Right forelimb (tissue), 1 donor: ENCODE data around the gene TLK2.
A peak's percentile ranks its signal among the peaks of the same experiment; 100 is the strongest.

ENCODE experiments used
- DNase-seq: peaks from one replicate; pipeline ENCODE4 v3.0.0-alpha.2; 2018

TLK2 gene

DNA sequence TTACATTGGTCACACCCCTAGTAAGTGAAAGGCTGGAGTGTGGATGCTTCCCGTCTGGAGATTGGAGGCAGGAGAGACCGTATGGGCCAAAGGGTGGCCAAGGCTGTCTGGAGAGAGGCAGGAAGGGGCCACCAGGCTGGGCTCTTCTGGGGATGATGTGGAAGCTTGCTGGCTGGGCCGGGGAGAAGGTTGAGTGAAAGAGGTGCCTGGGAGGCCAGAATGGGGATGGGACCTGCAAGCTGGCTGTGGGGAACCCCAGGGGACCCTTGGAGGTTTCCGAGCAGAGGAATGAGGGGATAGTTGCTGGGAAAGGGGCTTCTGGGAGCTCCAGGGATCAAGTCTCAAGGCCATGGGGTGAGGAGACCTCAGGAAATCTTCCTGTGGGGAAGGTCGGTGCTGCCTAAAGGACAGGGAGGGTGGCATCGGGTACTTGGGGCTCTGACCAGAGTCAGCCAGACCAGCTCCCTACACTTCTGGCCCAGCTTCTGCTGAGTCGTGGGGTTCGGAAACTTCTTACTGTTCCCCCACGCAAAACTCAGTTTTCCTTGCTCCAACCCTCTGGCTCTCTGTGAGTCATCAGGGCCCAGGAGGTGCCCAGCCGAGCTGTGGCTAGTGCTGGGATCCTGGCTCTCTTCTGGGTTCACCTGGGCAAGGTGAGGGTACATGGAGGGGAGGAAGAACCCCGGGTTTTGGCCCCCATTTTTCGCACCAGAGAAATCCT, 151.9 kb downstream of the TLK2 start:
- DNase-seq: no peak

DNA sequence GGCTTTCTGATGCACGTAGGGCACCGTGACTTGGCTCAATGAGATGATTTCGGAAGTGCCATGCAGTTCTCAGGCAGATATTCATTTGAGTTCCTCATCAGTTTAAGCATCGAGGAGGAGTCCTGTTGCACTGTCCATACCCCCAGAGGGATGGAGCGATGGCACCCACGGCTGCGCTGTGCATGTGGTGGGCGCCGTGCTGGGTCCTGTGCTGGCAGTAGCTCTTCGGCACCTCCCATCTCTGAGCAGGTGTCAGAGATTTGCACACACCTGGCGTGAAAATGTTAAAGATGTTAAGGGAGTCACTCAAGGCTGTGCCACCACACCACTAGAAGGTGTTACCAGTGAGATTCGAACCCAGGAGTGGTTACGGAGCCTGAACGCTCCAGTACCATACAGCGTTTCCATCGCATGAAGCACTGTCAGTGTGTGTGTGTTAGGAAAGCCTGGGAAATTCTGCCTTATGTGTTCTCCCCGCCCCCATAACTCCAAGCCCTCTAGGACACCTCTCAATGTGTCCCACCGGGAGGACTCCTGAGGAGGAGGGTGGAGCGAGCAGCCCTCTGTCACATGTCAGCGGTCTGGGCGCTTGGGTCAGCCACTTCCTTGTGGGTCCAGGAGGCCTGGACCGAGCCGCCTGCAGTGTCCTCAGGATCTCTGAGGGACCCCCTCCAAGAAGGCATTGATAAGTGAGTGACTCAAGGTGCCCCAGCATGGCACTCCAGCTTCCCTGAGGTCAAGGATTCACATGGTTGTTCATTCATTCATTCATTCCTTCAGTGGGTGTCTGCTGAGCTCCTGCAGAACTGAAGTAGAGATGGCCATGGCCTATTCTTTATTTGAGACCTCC, 152.7 kb downstream of the TLK2 start:
- DNase-seq: no peak

DNA sequence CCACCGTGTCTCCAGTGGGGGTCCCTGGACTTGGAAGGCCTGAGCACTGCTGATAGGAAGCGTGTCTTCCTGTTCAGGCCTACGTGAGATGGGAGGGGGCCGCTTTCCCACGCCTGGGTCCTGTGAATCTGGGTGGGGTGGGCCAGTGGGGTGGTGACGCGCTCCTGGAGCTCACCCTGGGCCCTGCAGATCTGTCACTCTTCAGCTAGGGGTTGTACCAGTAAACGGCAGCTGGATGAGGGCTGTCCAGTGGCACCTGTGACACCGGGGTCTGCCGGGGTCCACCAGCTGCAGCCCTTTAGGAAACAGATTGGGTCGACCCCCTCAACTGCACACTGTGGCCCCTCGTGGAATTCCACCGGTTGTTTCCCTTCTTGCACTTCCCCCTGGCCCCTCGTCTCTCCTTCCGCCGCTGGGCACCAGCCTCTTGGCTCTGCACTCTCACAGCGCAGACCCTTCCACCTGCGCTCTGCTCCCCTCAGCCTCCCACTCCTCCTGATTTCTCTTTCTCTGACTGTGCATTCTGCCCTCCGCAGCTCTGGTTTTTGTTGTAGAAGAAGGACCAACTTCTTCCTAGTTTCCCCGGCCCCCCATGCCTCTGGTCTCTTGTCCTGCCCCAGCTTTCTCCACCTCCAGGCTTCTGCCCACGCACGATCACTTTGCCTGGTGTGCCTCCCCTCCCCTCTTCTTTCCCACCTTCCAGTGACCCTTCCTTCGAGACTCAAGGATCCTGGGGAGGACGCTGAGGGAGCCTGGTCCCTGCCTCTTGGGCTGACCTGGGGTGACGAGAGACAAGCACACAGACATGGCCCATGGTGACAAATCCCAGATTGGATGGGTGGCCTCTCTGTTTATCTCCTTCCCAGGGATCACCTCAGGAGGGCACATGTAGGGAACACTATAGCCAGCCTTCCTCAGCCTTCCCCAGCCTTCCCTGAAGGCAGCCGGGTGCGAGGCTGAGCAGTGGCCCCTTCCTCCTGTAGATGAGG, 153.6 kb downstream of the TLK2 start:
- DNase-seq: no peak

DNA sequence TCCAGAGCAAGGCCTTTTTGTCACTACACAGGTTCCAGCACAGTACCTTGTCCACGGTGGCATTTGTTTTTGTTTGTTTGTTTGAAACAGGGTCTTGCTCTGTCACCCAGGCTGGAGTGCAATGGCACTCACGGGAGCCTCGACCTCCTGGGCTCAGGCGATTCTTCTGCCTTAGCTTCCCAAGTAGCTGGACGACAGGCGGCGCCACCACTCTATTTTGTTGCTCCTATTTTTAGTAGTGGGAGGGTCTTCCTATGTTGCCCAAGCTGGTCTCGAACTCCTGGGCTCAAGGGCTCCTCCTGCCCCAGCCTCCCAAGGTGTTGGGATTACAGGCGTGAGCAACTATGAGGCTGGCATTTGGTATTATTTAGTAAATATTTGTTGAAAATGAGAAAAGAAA, 159.2 kb downstream of the TLK2 start:
- no peak for DNase-seq

DNA sequence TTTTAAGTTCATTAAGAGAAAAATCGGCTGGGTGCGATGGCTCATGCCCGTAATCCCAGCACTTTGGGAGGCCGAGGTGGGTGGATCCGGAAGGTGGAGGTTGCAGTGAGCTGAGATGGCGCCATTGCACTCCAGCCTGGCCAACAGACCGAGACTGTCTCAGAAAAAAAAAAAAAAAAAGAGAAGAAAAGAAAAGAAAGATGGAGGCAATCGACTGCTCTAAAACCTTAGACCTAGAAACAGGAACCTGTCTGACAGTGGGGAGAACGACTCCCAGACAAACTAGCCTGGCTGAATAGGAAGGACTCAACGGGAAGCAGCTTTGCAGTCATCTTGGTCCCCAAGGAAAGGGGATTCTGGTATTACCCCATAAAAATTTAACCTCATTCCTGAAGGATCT, 162.5 kb downstream of the TLK2 start:
- no peak for DNase-seq

DNA sequence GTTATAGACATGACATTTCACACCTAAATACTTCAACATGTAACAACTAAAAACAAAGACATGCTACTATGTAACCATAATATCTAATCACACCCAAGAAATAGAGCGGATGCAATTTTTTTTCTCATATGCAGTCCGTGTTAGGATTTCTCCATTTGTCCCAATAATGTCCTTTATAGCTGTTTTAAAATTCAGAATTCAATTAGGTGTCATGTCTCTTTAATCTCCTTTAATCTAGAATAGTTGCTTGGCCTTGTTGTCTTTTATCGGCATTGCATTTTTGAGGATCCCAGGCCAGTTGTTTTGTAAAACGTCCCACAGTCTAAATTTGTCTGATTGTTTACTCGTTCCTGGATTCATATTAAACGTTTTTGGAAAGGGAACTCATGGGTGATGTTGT, 163.3 kb downstream of the TLK2 start:
- no peak for DNase-seq

DNA sequence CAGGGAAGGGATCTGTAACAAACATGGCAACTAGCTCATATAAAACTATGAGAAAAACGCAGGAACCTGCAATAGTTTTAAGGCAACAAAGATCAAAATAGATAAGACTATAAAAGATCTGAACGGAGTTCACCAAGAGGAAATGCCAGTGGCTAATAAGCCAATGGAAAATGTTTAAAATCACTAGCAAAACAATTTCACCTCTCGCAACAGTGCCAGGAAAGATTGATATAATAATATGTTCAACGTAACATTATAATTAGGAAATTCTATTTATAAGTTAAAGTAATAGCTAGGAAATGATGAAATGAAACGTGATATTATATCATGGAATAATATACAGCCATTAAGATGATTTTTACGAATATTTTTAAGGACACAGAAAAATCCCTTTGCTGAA, 164.9 kb downstream of the TLK2 start:
- no peak for DNase-seq

DNA sequence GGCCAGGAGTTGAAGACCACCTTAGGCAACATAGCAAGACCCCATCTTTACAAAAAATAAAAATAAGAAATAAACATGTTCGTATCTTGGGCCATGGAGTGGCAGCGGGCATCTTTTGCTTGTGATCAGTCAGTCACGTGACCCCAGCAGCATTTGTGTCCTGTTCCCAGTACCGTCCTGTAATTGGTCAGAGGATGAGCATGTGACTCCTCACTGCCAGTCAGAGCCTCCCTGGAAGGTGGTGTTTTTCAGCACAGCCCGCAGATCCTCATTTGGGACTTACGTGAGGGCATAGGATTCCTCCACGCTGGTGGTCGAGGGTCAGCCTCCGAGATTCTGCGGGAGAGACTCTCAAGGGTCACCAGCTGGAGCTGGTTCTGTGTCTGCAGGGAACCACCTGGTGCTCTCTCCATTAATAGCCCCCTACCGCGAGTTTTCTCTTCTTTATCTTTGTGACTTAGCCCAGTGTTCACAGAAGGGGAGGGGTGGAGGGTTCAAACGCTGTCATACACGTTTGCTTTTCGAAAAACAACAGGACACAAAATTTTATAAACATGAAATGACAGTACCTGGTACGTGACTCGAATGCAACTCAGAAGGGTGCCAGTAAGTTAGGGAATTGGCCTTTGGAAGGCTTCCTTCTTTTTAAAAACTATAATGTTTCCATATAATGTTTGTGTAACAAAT, 166.0 kb downstream of the TLK2 start:
- DNase-seq: no peak

DNA sequence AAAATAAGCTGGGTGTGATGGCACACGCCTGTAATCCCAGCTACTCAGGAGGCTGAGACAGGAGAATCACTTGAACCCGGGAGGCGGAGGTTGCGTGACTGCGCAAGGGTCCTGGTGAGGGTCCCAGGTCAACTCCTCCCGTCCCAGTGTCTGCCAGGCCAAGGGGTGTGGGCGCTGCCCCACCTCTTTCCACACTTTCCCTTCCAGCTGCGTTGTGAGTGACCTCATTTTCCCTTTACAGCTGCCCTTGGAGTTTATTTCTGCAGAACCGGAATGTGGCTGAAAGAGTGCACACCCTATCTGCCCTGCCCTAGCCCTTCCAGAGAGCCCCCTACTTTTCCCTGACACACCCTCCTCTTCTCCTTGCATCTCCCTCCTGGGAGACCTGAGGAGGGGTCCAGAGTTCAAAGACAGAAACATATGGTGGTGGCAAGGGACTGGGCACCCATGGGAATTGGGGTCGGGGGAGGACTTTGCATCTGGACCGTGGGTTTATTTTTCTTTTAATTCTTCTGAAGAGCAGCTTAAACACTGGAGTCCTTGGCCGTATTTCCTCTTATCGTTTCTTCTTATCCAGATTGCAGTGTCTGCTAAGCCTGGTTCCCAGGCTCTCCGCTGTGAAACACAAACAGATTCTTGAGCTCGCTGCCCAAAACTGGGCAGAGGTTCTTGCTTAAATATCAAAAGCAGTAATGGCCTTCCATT, 169.8 kb downstream of the TLK2 start:
- no peak for DNase-seq

DNA sequence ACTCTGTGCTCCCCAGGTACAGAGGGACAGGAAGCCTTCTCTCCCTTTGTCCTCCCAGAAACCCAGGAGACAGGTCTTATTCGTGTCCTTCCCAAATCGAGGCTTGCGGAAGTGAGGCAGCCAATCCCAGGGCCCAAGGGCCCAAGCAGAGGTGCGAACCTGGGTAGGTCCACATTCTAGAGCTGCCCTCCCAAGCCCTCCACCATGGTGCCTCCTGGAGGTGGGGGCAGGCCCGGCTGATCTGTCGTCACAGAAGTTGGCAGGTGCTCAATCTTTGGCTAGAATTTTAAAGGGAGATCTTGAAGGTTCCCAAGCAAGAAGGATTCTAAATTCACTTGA, 170.3 kb downstream of the TLK2 start:
- DNase-seq: no peak

DNA sequence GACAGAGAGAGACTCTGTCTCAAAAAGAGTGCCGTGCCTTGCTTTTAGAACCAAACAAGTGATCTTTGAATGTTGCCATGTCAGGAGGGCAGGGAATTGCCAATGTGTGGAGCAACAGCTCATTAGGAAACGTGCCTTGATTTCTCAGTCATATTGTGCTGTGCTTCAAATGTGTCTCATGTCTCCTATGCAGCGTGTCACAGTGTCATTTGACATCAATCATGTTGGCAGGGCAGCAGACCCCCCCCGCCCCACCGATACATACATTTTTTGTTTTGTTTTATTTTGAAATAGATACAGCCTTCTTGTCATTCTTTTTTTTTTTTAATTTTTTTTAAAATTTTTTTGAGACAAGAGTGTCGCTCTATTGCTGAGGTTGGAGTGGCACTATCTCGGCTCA, 170.9 kb downstream of the TLK2 start:
- no peak for DNase-seq

DNA sequence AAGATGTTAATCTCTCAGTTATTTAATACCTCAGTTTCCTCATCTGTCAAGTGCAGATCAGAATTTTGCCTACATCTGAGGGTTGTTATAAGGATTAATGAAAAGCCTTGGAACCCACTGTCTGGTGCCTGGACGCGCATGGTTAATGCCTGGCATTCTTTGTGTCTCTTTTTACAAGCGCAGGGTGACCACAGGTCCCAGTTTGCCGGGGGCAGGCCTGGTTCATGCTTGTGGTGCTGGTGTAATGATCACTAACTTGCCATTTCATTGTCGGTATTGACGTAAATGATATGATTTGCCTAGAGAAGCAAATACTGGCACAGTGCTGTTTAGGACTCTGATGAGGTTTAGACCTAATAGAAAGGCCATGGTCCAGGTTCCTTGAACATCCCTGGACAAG, 172.0 kb downstream of the TLK2 start:
- no peak for DNase-seq

DNA sequence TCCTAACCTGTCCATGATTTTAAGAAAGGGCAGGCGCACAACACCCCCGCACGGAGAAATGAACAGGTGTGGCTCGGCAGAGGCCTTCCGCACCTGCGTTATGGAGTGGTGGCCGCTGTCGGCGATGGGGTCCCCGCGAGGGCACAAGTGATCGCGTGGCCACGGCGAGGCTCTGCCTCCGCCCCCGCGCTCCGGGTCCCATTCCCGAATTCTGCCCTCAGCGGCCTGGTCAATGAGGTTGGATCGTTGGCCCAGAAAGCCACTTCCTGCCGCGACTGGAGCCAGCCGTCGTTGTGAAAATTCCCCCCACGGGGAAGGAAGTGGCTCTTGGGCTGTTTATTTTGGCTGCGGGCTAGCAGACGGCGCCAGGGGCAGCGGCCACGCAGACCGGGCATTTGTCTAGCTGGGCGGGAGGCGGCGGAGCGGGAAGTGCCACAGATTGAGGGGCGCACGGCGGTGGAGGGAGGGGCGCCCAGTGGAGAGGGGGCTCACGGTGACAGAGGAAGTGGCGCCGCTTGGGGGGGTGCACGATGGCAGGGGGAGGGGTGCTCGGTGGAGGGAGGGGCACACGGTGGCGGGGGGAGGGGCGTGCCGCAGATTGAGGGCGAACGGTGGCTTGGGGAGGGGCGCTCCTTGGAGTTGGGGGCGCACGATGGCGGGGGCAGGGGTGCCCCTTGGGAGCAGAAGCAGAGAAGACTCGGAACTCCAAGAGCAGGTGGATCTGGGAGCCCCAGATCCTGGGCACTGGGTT, 173.8 kb downstream of the TLK2 start:
- DNase-seq: peak; percentile 75

DNA sequence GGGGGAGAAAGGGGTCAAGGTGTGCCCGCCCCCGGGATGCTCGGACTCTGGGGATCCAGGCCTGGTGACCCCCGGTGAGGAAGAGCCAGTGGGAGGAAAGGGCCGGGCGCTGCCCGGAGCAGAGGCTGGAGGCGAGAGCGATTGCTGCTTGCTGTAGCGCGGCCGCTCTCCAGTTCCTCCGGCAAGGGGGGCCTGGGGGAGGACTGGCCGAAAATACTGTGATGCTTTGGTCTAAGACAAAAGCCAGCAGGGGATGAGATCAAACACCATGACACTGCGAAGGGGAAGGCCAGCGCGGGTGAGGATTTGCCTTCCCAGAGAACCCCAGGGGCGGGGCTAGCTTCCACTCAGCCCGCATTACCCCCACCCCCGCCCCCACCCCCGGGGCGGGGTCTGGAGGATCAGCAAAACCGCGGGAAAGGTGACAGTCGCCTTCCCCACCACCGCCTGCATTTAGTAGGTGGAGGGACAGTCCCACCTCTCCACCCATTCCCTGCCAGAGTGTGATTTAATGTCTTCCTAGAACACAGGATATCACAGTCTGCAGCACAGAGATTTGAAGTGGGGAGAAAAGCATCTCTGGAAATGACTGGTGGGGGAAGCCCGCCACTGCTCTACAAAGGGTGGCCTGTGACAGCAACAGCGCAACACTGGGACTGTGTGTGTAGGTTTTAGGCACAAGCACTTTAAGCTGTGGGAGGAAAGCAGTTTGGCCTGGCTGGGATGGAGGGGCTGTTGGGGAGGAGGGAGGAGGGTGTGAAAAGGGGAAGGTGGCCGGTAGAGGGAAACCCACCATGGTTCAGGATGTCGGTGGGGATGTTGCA, 174.6 kb downstream of the TLK2 start:
- peak; percentile 79 for DNase-seq

DNA sequence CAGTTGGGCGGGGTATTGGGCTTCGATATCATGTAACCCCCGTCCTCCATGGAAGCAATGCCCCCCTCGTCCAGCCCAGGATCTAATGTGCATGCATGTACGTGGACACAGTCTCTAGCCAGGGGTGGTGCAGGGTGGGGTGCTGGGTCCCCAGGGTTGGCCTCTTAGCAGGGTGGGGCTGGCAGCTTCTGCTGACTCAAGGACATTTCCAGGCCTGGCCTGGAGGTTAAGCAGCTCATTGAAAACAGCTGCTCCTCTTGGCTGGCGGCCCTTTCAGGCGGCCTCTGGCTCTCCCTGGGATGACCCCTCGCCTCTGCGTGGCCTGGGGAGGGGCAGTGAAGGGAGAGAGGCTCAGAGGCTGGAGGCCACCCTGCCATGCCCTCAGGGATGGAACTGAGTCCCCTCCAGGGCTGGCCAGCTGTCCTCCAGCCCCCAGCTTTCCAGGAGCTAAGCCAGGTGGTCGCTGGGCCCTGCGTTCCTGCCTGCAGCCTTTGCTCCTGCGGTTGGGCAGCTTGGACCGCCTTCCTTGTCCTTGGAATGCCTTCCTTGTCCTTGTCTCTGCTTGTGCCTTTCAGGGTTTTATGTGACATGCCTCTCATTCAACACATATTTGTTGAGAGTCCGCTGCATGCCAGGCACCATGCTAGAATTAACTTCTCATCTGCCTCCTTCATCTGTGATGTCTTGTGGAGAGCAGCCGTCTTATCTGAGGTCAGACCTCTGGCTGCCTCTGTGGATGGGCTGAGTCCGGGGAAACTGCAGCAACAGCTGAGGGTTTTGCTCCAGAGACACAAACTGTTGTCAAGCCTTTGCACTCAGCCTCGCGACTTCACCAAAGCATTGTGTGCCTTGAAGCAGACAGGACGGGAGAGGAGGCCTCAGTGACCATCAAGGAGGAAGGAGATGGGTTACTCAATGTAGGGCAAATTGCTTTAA, 175.5 kb downstream of the TLK2 start:
- peak; percentile 79 for DNase-seq

DNA sequence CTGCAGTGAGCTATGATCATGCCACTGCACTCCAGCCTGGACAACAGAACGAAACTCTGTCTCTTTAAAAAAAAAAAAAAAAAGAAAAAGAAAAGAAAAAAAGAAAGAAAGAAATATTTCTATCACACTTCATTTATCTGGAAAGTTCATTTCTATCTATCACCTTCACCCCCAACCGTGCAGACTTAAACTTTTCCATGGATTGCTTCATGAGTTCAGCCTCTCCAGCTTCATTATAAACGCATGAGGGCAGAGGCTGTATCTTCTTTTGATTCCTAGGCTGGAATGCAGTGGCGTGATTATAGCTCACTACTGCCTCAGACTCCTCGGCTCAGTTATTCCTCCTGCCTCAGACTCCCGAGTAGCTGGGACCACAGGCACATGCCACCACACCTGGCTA, 177.0 kb downstream of the TLK2 start:
- DNase-seq: no peak

DNA sequence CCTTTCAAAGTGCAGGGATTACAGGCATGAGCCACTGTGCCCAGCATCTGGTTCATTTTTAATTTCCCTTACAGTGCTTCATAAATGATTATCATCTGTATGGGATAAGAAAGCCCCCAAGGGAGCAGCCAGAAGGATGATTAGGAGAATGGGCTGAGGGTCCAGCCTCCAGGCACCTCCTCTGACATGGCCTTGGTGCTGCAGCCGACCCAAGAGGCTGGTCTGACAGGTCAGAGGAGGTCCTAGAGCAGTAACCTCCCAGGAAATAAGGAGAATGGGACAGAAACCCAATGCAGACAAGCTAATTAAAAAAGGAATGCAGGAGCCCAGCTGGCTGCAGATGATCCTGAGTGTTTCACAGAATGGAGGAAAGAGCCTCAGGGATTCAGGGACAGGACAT, 177.8 kb downstream of the TLK2 start:
- DNase-seq: no peak

DNA sequence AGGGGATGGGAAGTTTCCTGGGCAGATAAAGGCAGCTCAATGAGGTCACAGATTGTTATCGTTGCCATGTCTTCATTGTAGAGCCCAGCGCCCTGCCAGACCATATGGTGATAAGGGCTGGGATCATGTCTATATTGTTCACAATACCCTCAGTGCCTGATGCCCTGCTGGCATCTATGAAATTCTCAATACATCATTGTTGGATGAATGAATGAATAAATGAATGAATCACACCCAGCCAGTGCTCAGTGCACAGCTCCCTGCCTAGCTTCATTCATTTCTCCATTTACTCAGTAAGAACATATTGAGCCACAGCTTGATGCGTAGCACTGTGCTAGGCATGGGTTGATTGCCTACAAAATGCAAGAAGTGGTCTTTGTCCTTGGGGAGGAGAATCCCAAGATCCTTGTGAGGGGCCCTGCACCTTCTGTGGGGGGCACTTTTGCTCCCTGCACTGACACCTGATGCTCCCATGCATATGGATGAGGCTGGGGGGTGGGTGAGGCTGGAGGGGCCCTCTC, 178.6 kb downstream of the TLK2 start:
- no peak for DNase-seq

DNA sequence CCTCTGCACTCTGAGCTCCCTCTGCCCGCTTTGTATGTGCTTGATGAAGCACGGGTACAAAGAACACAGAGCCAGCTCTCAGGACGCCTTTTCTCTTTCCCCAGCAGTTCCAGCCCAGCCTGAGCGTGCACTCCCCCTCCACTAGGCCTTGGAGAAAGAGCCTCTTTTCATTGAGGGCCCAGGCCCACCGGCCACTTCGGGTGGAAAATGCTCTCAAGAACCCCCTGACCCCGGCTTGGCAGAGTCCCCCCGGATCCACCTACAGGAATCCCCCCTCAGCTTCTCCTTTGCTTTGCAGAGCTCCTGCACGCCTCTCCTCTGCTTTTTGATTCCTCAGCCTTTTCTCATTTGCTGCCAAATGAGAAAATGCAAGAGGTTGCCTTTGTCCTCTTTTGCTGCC, 179.1 kb downstream of the TLK2 start:
- DNase-seq: no peak
